Left renal pelvis (tissue), 4 donors: ENCODE measurements around the gene SLC30A7. TPM values are rescaled to one million over a fixed set of nuclear protein-coding genes. Genes with fewer than 3 reads are reported as not detected.
A peak's percentile ranks its signal among the peaks of the same experiment; 100 is the strongest.
"Not testable (repeated sequence)": the region's sequence is repeated elsewhere in the genome, so short reads cannot be mapped to it uniquely, and the experiment has no call there.

ENCODE experiments used
- DNase-seq, 4 donors: peaks; one replicate each; pipeline ENCODE4 v3.0.0-alpha.2; 2013; ENCODE audit warnings: low read depth in 4 of 4, low spot score in 3 of 4
- polyA plus RNA-seq, 4 donors: library from polyadenylated mRNA; unstranded; fragments of 120-200 nt; gene quantifications; one replicate each; pipeline ENCODE4 v1.2.1, GENCODE V29; 2013; ENCODE audit not compliant: insufficient read length in 4 of 4

Gene SLC30A7
- polyA plus RNA-seq, 4 donors, result 16.9 to 18.6 (median 18.2) TPM

- DNase-seq, result no peak
Observed at GRCh38 chr1:100931716-100932115, 35.8 kb downstream of the SLC30A7 start.

GRCh38 chr1:100933555-100933954 lies 37.7 kb downstream of the SLC30A7 start:
- not testable (repeated sequence) for DNase-seq

DNA sequence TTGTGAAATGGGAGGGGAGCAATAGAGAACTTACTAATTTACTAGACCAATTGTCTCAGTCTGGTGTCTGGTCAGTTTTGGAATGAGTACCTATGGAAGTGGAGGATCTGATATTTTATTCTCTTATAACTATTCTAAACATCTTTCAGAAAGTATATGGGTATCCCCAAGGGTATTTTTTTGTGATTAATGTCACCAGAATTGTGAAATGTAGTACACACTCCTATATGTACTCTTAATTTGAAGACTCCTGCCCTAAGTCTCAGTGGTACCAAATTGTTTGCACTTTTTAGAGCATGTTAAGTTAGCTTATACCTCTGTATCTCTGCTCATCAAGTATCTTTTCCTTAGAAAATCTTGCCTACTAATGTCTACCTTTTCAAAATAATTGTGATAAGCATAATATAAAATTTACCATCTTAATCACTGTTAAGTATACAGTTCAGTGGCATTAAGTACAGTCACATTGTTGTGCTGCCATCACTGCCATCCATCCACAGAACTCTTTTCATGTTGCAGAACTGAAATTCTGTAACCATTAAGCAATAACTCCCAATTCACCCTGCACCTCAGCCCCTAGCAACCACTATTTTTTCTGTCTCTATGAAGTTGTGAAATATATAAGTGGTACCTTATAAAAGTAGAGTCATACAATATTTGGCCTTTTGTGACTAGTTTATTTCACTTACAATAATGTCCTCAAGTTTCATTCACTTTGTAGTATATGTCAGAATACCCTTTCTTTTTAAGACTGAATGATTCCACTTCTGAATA lies 40.5 kb downstream of the SLC30A7 start:
- DNase-seq, result no peak

DNA sequence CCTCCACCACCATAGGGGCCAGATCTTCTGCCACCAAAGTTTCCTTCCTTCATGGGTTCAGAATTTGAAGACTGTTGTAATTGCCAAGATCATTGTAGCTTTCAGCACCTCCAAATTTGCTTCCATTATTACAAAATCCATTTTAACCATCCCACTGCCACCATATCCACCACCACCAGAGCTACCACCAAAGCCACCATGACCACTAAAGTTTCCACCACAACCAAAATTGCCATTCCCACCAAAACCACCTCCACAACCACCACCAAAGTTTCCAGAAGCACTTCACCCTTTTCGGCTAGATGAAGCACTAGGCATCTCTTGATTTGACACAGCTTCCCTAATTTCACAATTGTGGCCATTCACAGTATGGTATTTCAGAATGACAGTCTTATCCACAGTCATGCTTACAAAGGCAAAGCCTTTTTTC lies 45.2 kb downstream of the SLC30A7 start:
- no peak for DNase-seq

DNA sequence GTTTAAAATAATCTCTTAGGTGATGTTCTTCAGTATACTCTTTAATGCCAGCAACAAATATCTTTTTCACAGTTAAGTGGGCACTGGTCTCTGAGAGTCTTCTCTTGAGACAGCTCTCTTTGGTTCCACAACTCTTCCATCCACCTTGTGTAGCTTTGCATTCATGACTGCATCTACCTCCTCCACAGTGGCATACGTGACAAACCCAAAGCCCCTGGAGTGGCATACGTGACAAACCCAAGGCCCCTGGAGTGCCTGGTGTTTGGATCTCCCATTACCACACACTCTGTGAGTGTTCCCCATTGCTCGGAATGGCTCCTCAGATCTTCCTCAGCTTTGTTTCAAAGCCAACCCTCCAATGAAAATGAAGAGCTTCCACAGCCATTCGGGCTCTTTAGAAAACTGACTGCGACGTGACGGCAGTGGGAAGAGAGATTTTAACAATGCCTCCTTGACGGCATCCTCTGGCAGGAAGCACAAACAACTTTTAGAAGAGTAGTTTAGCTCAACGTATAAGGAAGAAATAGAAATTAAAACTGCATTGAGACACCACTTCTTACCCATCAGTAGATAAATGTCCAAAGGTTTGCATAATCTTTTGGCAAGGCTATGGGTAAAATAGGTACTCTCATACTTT lies 45.8 kb downstream of the SLC30A7 start:
- no peak for DNase-seq

DNA sequence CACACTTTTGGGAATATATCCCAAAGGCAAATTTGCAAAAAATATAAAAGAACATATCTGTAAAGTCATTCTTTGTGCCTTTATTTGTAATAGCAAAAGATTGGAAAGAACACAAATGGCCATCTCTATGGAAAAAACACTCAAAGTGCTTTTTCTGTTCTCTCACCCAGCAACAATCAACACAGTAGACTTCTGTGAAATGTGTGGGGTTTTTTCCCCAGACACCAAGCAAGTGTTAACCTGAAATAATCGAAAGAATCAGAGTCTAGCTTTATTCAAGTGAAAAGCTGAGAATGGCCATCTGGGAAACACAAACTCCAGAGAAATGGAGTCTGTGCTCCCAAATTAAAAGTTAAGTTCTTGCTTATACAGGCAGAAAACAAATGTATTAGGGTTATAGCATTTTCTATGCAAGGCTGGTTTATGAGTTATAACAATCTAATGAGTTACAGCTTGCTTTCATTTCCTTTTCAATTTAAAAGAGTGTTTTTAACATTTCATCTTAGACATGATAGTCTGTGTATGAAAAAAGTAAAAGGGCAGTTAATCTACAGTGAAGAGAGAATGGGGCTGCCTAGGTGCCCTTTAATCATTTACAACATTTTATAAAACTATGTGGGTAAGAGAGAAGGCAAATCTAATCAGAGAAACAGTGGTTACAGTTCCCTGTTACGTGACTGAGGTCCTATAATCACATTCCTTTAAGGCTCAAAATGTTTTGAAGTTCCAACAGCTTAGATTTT lies 46.6 kb downstream of the SLC30A7 start:
- no peak for DNase-seq

GRCh38 chr1:100943533-100943932 lies 47.6 kb downstream of the SLC30A7 start:
- DNase-seq, result no peak

GRCh38 chr1:100946064-100946463 lies 50.2 kb downstream of the SLC30A7 start:
- not testable (repeated sequence) for DNase-seq

GRCh38 chr1:100947816-100948215 lies 51.9 kb downstream of the SLC30A7 start:
- not testable (repeated sequence) for DNase-seq

DNA sequence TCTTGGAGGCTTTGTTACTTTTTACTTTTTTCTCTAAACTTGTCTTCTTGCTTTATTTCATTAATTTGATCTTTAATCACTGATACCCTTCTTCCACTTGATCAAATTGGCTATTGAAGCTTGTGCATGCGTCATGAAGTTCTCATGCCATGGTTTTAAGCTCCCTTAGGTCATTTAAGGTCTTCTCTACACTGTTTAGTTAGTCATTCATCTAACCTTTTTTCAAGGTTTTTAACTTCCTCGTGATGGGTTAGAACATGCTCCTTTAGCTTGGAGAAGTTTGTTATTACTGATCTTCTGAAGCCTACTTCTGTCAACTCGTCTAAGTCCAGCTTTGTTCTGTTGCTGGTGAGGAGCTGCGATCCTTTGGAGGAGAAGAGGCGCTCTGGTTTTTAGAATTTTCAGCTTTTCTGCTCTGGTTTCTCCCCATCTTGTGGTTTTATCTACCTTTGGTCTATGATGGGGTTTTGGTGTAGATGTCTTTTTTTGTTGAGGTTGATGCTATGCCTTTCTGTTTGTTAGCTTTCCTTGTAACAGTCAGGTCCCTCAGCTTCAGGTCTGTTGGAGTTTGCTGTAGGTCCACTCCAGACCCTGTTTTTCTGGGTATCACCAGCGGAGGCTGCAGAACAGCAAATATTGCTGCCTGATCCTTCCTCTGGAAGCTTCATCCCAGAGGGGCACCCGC lies 53.0 kb downstream of the SLC30A7 start:
- not testable (repeated sequence) for DNase-seq

DNA sequence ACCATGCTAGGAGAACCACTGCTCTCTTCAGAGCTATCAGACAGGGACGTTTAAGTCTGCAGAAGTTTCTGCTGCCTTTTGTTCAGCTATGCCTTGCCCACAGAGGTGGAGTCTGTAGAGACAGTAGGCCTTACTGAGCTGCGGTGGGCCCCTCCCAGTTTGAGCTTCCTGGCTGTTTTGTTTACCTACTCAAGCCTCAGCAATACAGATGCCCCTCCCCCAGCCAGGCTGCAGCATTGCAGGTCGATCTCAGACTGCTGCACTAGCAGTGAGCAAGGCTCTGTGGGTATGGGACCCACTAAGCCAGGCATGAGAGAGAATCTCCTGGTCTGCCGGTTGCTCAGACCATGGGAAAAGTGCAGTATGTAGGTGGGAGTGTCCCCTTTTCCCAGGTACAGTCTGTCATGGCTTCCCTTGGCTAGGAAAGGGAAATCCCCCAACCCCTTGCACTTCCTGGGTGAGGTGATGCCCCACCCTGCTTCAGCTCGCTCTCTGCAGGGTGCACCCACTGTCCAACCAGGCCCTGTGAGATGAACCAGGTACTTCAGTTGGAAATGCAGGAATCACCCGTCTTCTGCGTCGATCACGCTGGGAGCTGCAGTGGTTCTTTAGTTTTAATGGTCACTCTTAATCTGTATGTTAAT lies 53.7 kb downstream of the SLC30A7 start:
- peak in 2 of 4 donors; percentile 12 to 32 for DNase-seq

GRCh38 chr1:100950337-100950736 lies 54.4 kb downstream of the SLC30A7 start:
- no peak for DNase-seq

DNA sequence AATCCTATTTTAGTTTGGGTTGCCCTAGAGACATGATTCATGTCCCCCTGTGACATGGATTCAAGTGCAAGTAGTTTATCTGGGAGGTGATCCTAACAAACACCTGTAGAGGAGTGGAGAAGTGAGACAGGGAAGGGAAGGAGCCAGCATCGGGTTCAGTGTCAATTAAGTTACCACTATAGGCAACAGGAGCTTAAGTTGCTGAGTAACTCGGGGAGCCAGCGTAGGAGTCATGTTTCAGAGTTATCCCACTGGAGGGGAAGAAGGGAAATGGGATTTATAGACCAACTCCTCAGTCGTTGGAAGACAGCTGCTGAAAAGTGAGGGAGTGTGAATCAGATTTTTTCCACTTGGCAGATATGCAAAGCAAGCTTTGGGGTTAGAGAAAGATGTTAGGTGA lies 54.9 kb downstream of the SLC30A7 start:
- DNase-seq, result peak; percentile 20 to 54 (median 36)

DNA sequence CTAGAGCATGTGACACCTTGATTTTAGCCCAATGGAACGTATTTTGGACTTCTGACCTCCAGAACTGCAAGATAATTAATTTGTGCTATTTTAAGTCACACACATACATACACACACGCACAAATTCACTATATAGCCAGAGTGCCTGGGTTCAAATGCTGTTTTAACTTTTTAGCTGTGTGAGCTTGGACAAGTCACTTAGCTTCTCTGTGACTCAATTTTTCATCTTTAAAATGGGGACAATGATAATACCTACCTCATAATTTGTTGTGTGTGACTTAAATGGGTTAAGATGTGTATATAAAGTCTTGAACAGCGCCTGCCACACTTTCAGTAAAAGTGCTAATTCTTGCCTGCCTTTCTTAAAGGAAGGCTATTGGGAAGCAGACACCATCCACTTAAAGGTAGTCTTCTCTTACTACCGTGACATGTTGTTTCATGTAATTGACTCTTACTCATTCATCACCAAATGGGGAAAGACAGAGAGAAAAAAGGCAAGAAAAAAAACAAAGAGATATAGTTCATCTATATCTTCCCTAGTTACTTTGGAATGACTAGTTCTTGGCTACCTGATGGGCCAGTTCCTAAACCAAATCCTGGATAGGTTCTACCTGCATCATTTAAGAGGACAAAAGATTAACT lies 56.3 kb downstream of the SLC30A7 start:
- no peak for DNase-seq

GRCh38 chr1:100952970-100953369 lies 57.1 kb downstream of the SLC30A7 start:
- not testable (repeated sequence) for DNase-seq

DNA sequence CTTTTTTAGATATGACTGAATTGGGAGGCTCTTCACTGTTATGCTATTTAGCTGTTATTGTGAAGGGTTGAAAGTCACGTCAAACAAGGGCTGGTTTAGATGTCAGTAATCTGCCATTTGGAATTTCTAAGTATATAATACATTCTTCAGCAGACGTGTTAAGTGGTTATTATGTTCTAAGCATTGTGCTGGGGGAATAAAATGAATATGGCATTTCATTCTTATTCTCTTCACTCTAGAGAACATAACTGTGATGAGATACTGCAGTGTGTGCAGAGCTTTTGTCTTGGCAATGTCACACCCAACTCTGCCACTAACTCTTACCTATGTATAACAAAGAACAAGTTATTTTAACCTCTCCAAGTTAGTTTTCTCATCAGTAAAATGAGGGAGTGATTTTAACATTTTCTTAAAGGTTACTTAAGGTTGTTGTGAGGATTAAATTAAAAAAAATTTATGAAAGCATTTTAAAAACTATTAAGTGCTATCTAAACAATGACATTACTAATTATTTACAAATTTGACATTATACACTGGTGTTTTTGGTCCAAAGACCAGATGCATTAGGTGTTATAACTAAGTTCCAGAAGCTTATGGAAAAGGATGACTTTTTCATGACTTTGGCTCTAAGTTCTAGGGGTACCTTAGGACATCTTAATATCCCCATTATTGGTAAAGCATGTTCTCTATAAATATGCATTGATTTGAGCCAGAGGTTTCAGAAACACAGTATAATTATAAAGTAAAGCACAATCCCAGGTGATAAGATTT lies 58.3 kb downstream of the SLC30A7 start:
- DNase-seq, result no peak

DNA sequence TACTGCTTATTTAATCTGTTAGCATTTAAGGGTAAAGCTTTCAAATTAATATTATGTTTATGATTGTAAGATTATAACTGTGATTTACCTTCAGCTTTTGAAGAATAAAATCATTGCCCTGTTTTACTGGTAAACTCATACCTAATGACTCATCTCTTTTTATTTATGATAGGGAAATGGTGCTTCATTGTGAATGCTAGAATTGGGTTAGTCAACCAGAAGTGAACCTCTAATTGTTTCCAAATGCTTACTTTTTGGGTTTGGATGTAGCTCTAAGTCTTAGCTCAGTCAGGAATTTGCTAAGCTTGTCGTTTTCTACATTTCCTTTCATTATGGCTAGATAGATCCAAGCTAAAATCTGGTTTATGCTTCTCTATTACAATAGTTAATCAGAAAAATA lies 59.4 kb downstream of the SLC30A7 start:
- DNase-seq, result no peak

DNA sequence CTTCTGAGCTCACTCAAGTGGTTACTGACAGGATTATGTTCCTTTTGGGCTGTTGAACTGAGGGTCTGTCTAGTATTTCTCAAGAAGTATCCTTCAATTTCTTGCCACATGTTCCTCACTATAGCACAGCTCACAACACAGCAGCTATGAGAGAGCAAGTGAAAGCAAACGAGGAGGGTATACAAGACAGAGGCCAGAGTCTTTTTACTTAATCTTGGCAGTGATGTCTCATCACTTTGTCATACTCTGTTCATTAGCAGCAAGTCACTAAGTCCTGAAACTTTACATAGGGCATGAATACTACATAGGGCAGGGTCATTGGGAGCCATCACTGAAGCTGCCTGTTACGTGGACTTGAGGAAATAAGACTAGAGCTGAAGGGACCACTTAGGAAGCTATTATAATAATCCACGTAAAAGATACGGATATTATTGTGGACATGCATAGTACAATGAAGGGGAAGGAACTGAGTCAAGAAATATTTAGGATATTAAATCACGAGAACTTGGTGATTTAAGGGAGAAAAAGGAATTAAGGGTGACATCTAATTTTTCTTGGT lies 63.7 kb downstream of the SLC30A7 start:
- DNase-seq, result no peak

DNA sequence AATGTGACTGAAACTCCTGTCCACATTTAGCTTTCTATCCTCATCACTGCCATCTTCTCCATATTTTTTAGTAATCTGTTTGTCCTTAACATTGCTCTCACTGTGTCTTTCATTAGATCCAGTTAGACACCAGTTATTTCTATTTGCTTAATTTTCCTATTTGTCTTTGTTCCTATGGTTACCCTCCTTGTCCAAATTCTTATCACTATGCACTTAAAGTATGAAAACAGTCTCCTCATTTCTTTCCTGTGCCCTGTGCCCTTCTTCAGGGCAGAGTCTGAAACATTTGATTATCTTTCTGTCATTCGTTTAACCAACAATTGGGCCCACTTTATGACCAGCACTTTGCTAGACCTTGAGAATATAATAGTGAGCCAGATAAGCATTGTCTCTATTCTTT lies 64.2 kb downstream of the SLC30A7 start:
- DNase-seq, result no peak
